IMR-90 (cell line): ENCODE results near the gene ARMC3. TPM values are rescaled to one million over a fixed set of nuclear protein-coding genes. Genes with fewer than 3 reads are reported as not detected.

Experiments used
- ATAC-seq: fragments of 200-7000 bp; cut with Tn5 transposase; 2 replicates; pipeline ENCODE4 v1.9.1; 2020; ENCODE audit warnings: low read depth, mild to moderate bottlenecking, moderate library complexity
- BruUV-seq: library from RNA; stranded (reverse); fragments of 400-500 nt; replicated peaks from 2 replicates; lab custom pipeline; 2021; lab: Mats Ljungman, UMichigan
- CTCF ChIA-PET: fragments of 300-600 bp; formaldehyde crosslinking; extraction: SDS; loops from one replicate; lab custom pipeline; 2021; ENCODE audit warnings: antibody characterized with exemption; lab: Yijun Ruan, JAX
- POLR2A ChIA-PET: fragments of 300-600 bp; sonication (Branson Sonifier 250); formaldehyde crosslinking; loops from one replicate; lab custom pipeline; 2022; ENCODE audit warnings: antibody characterized with exemption; ENCODE audit not compliant: unreplicated experiment; lab: Charles Lee
- DNase-seq: peaks from one replicate; pipeline ENCODE4 v3.0.0; 2013
- H2AFZ ChIP-seq: replicated peaks from 2 replicates; pipeline ENCODE3; 2013; ENCODE audit warnings: low read length, mild to moderate bottlenecking; ENCODE audit not compliant: poor library complexity
- H2AK5ac ChIP-seq: 2 replicates; pipeline ENCODE4 v1.6.1; 2013; ENCODE audit warnings: low read depth, low read length, inconsistent platforms
- H2AK9ac ChIP-seq: replicated peaks from 2 replicates; pipeline ENCODE3; 2013; ENCODE audit warnings: mild to moderate bottlenecking, low read depth, low read length, moderate library complexity; ENCODE audit not compliant: poor library complexity
- H2BK120ac ChIP-seq: 2 replicates; pipeline ENCODE4 v1.6.1; 2013; ENCODE audit warnings: low read depth, low read length, inconsistent platforms
- H2BK15ac ChIP-seq: 3 replicates; pipeline ENCODE4 v1.6.1; 2013; ENCODE audit warnings: low read depth, low read length, inconsistent platforms
- H2BK20ac ChIP-seq: 2 replicates; pipeline ENCODE4 v1.6.1; 2013; ENCODE audit warnings: low read depth, mild to moderate bottlenecking, inconsistent platforms, low read length, moderate library complexity
- H2BK5ac ChIP-seq: 2 replicates; pipeline ENCODE4 v1.6.1; 2013; ENCODE audit warnings: mild to moderate bottlenecking, low read depth, low read length, inconsistent platforms; ENCODE audit not compliant: poor library complexity, severe bottlenecking
- H3K14ac ChIP-seq: replicated peaks from 2 replicates; pipeline ENCODE4 v1.6.1; 2013; ENCODE audit warnings: low read depth, low read length, inconsistent platforms
- H3K18ac ChIP-seq: 2 replicates; pipeline ENCODE4 v1.6.1; 2013; ENCODE audit warnings: low read depth, low read length, control low read depth
- H3K23ac ChIP-seq: 2 replicates; pipeline ENCODE4 v1.6.1; 2013; ENCODE audit warnings: low read depth, low read length, inconsistent platforms
- H3K27ac ChIP-seq: 2 replicates; pipeline ENCODE4 v1.5.1; 2013; ENCODE audit warnings: mild to moderate bottlenecking, control low read depth, low read length; ENCODE audit not compliant: insufficient read depth
- H3K27me3 ChIP-seq: 2 replicates; pipeline ENCODE4 v1.6.1; 2013; ENCODE audit warnings: low read length; ENCODE audit not compliant: control insufficient read depth, insufficient read depth
- H3K36me3 ChIP-seq: 2 replicates; pipeline ENCODE4 v1.6.1; 2013; ENCODE audit warnings: low read length, mixed read lengths; ENCODE audit not compliant: control insufficient read depth, insufficient read depth
- H3K4ac ChIP-seq: 2 replicates; pipeline ENCODE4 v1.6.1; 2013; ENCODE audit warnings: low read depth, low read length, inconsistent platforms
- H3K4me1 ChIP-seq: 2 replicates; pipeline ENCODE4 v1.6.1; 2013; ENCODE audit warnings: low read length, mixed read lengths; ENCODE audit not compliant: control insufficient read depth, insufficient read depth
- H3K4me2 ChIP-seq: 2 replicates; pipeline ENCODE4 v1.6.1; 2013; ENCODE audit warnings: low read depth, mild to moderate bottlenecking, control low read depth, low read length, moderate library complexity
- H3K4me3 ChIP-seq: 2 replicates; pipeline ENCODE4 v1.5.1; 2013; ENCODE audit warnings: low read depth, mild to moderate bottlenecking, control low read depth, low read length, moderate library complexity; ENCODE audit not compliant: insufficient read depth
- H3K56ac ChIP-seq: 2 replicates; pipeline ENCODE4 v1.6.1; 2013; ENCODE audit warnings: low read length, inconsistent platforms; ENCODE audit not compliant: insufficient read depth; ENCODE audit errors: extremely low read depth
- H3K79me1 ChIP-seq, 2 experiments: 2 replicates each; pipeline ENCODE4 v1.6.1; 2013; ENCODE audit warnings: low read length in 2 of 2, inconsistent platforms in 1 of 2, low read depth in 1 of 2
- H3K9ac ChIP-seq: 2 replicates; pipeline ENCODE4 v1.6.1; 2013; ENCODE audit warnings: low read depth, low read length, control low read depth
- H3K9me1 ChIP-seq: 2 replicates; pipeline ENCODE4 v1.6.1; 2013; ENCODE audit warnings: low read length, inconsistent platforms; ENCODE audit not compliant: insufficient read depth
- H3K9me3 ChIP-seq: 2 replicates; pipeline ENCODE4 v1.6.1; 2013; ENCODE audit warnings: low read length; ENCODE audit not compliant: control insufficient read depth, insufficient read depth
- H4K20me1 ChIP-seq: 2 replicates; pipeline ENCODE4 v1.6.1; 2013; ENCODE audit warnings: low read length, inconsistent platforms; ENCODE audit not compliant: insufficient read depth
- H4K5ac ChIP-seq: 2 replicates; pipeline ENCODE4 v1.6.1; 2013; ENCODE audit warnings: mild to moderate bottlenecking, low read depth, low read length, control low read depth
- H4K8ac ChIP-seq, 2 experiments: 2 replicates each; pipeline ENCODE4 v1.6.1; 2013; ENCODE audit warnings: low read depth in 2 of 2, low read length in 2 of 2, control low read depth in 1 of 2, inconsistent platforms in 1 of 2
- H4K91ac ChIP-seq: 2 replicates; pipeline ENCODE4 v1.6.1; 2013; ENCODE audit warnings: low read depth, low read length, inconsistent platforms; ENCODE audit not compliant: insufficient read depth
- BHLHE40 ChIP-seq: fragments of 150-350 bp; IDR thresholded peaks from 2 replicates; pipeline ENCODE4 v1.6.1; 2016; ENCODE audit warnings: mild to moderate bottlenecking, low read depth, low read length
- CEBPB ChIP-seq: IDR thresholded peaks from 2 replicates; pipeline ENCODE4 v1.6.1; 2012; ENCODE audit warnings: low read depth, low read length, improper control_type of control experiment
- CHD1 ChIP-seq: IDR thresholded peaks from 2 replicates; pipeline ENCODE4 v1.6.1; 2012; ENCODE audit warnings: low read depth, low read length, improper control_type of control experiment
- FOS ChIP-seq: fragments of 150-350 bp; IDR thresholded peaks from 2 replicates; pipeline ENCODE4 v1.6.1; 2016; ENCODE audit warnings: low read depth, low read length
- MAZ ChIP-seq: IDR thresholded peaks from 2 replicates; pipeline ENCODE4 v1.6.1; 2012; ENCODE audit warnings: low read depth, mild to moderate bottlenecking, low read length, improper control_type of control experiment, moderate library complexity, borderline replicate concordance
- MXI1 ChIP-seq: IDR thresholded peaks from 2 replicates; pipeline ENCODE4 v1.6.1; 2012; ENCODE audit warnings: low read depth, mild to moderate bottlenecking, low read length, moderate library complexity, borderline replicate concordance
- NFE2L2 ChIP-seq: fragments of 150-350 bp; IDR thresholded peaks from 2 replicates; pipeline ENCODE4 v1.6.1; 2016; ENCODE audit warnings: low read depth, mild to moderate bottlenecking, low read length
- POLR2A ChIP-seq: IDR thresholded peaks from 2 replicates; pipeline ENCODE4 v1.6.1; 2012; ENCODE audit warnings: mild to moderate bottlenecking, low read depth, low read length
- RAD21 ChIP-seq: IDR thresholded peaks from 2 replicates; pipeline ENCODE4 v1.6.1; 2012; ENCODE audit warnings: low read length, improper control_type of control experiment
- WGBS, 2 experiments: methylation state at CpG; one replicate each; pipeline versions ENCODE4 v1.1.5 to v1.1.7; 2013; ENCODE audit warnings: missing lambda C conversion rate in 2 of 2; ENCODE audit not compliant: insufficient read length in 1 of 2; ENCODE audit errors: extremely low coverage in 2 of 2; 5-methylcytosine and 5-hydroxymethylcytosine counted together
- dilution Hi-C: fragments of 300-500 bp; cut with HindIII; formaldehyde crosslinking; loops from one replicate; pipeline ENCODE4 v1.14.3; 2018; ENCODE audit warnings: low sequenced_read_pairs; ENCODE audit not compliant: unreplicated experiment
- in situ Hi-C: fragments of 300-500 bp; cut with MboI; formaldehyde crosslinking; loops from 3 replicates; pipeline ENCODE4 v1.14.3; 2019; ENCODE audit warnings: low sequenced_read_pairs, inconsistent platforms, mixed read lengths
- intact Hi-C: fragments of 100-400 bp; cut with micrococcal nuclease; formaldehyde crosslinking; loops from 2 replicates; pipeline ENCODE4 v1.10.0; 2022
- polyA plus RNA-seq, 3 experiments: library from polyadenylated mRNA; depleted of rRNA; stranded (reverse); fragments of >200 nt; gene quantifications; 2 replicates each; pipeline ENCODE4 v1.2.3, GENCODE V29; 2012; ENCODE audit warnings: low replicate concordance in 1 of 3
- total RNA-seq: library from RNA; depleted of rRNA; stranded (reverse); fragments of >200 nt; gene quantifications from 2 replicates; pipeline ENCODE4 v1.2.3, GENCODE V29; 2012
- TF ChIP-seq, protein P1 (sequence below): fragments of 150-350 bp; IDR thresholded peaks from 2 replicates; pipeline ENCODE4 v1.6.1; 2017; ENCODE audit warnings: mild to moderate bottlenecking, antibody characterized with exemption, low read length, low read depth
- TF ChIP-seq, protein P2 (sequence below): conservative IDR thresholded peaks from 2 replicates; pipeline ENCODE4 v1.5.1; 2012; ENCODE audit warnings: mild to moderate bottlenecking, low read depth, low read length, improper control_type of control experiment

The ARMC3 gene
- total and polyA plus RNA-seq, 2 of the 4 experiments (the other 2 are of a cell fraction): not detected

DNA sequence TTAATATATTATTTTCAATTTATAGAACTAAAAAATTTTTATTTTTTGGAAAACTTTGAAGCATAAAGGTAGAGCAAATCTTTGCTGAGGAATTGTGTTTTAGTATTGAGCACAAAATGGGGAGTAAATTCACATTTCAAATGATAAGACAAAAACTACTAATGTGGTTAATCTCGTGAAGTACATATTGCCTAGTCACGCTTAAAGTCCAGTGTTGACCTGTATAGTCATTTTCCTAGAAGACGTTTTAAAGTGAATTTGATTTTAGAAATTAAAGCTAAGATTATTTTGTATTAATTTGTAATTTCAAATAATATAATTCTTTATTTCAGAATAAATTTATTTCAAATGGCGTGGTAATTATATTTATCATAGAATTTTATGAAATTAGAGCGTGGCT lies 110.3 kb downstream of the ARMC3 start:
- TF ChIP-seq MAZ (no peak), POLR2A (no peak), CHD1 (no peak), BHLHE40 (no peak), CEBPB (no peak), MXI1 (no peak), NFE2L2 (no peak), RAD21 (no peak), FOS (no peak)
- TF ChIP-seq, protein P1, sequence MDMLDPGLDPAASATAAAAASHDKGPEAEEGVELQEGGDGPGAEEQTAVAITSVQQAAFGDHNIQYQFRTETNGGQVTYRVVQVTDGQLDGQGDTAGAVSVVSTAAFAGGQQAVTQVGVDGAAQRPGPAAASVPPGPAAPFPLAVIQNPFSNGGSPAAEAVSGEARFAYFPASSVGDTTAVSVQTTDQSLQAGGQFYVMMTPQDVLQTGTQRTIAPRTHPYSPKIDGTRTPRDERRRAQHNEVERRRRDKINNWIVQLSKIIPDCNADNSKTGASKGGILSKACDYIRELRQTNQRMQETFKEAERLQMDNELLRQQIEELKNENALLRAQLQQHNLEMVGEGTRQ: no peak
- TF ChIP-seq, protein P2, sequence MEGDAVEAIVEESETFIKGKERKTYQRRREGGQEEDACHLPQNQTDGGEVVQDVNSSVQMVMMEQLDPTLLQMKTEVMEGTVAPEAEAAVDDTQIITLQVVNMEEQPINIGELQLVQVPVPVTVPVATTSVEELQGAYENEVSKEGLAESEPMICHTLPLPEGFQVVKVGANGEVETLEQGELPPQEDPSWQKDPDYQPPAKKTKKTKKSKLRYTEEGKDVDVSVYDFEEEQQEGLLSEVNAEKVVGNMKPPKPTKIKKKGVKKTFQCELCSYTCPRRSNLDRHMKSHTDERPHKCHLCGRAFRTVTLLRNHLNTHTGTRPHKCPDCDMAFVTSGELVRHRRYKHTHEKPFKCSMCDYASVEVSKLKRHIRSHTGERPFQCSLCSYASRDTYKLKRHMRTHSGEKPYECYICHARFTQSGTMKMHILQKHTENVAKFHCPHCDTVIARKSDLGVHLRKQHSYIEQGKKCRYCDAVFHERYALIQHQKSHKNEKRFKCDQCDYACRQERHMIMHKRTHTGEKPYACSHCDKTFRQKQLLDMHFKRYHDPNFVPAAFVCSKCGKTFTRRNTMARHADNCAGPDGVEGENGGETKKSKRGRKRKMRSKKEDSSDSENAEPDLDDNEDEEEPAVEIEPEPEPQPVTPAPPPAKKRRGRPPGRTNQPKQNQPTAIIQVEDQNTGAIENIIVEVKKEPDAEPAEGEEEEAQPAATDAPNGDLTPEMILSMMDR: no peak
- POLR2A ChIA-PET: no interaction called here
- ATAC-seq (no peak), DNase-seq (no peak)
- no peak overlapping the region for H2AFZ ChIP-seq
- no peak overlapping the region for H3K56ac ChIP-seq
- intact Hi-C loops: no loop called here
- no peaks in the 10 kb centered on the region for H3K9me3 ChIP-seq
- no peaks in the 10 kb centered on the region for H3K4me1 ChIP-seq
- H2BK5ac ChIP-seq: no peak overlapping the region
- no peak overlapping the region for H2BK20ac ChIP-seq
- CTCF ChIA-PET: no interaction called here
- H4K20me1 ChIP-seq: no peaks in the 10 kb centered on the region
- no peak overlapping the region for H3K14ac ChIP-seq
- no peaks in the 10 kb centered on the region for H3K36me3 ChIP-seq
- H2BK15ac ChIP-seq: no peak overlapping the region
- no peak overlapping the region for H4K5ac ChIP-seq
- H3K4ac ChIP-seq: no peak overlapping the region
- H3K27ac ChIP-seq: no peak overlapping the region
- H3K4me2 ChIP-seq: no peak overlapping the region
- H3K9me1 ChIP-seq: no peaks in the 10 kb centered on the region
- H2BK120ac ChIP-seq: no peak overlapping the region
- H2AK9ac ChIP-seq: no peak overlapping the region
- H3K23ac ChIP-seq: no peak overlapping the region
- no peak overlapping the region for H2AK5ac ChIP-seq
- no peak overlapping the region for H3K18ac ChIP-seq
- H3K4me3 ChIP-seq: no peak overlapping the region
- no peaks in the 10 kb centered on the region for H3K79me1 ChIP-seq
- H3K27me3 ChIP-seq: no peaks in the 10 kb centered on the region
- no peak overlapping the region for H4K8ac ChIP-seq
- BruUV-seq: no TSS peak
- no CpG with 5 or more reads among the region's 5 CpGs for WGBS, 2 experiments
- in situ Hi-C loops: no loop called here
- dilution Hi-C loops: no loop called here
- no peak overlapping the region for H3K9ac ChIP-seq
- no peak overlapping the region for H4K91ac ChIP-seq
